CD8-positive, alpha-beta memory T cell (primary cell): ENCODE data around the gene TUBB2B. TPM values are rescaled to one million over a fixed set of nuclear protein-coding genes. Genes with fewer than 3 reads are reported as not detected.
"Not testable (repeated sequence)": the region's sequence is repeated elsewhere in the genome, so short reads cannot be mapped to it uniquely, and the experiment has no call there.

Source experiments
- CTCF ChIA-PET: fragments of 350-600 bp; sonication (Branson Sonifier 250); formaldehyde crosslinking; loops from one replicate; lab custom pipeline; 2021; ENCODE audit warnings: antibody characterized with exemption; lab: Charles Lee
- POLR2A ChIA-PET: fragments of 350-600 bp; sonication (Branson Sonifier 250); formaldehyde crosslinking; loops from one replicate; lab custom pipeline; 2021; ENCODE audit warnings: antibody characterized with exemption; lab: Charles Lee
- DNase-seq, 5 donors: peaks; one replicate each; pipeline versions ENCODE4 v3.0.0 to v3.0.0-alpha.2; 2020 to 2022; ENCODE audit warnings: mixed read lengths in 1 of 5
- H3K27ac ChIP-seq: one replicate; pipeline ENCODE4 v1.7.0; 2013; ENCODE audit warnings: low read depth, mild to moderate bottlenecking, low read length, moderate library complexity
- H3K27me3 ChIP-seq: 2 replicates; pipeline ENCODE4 v1.7.0; 2013; ENCODE audit warnings: low read length, mild to moderate bottlenecking; ENCODE audit not compliant: insufficient read depth, poor library complexity, severe bottlenecking
- H3K36me3 ChIP-seq: 2 replicates; pipeline ENCODE4 v1.7.0; 2013; ENCODE audit warnings: mild to moderate bottlenecking, low read length, moderate library complexity; ENCODE audit not compliant: insufficient read depth
- H3K4me1 ChIP-seq: 2 replicates; pipeline ENCODE4 v1.7.0; 2013; ENCODE audit warnings: mild to moderate bottlenecking, low read length, moderate library complexity; ENCODE audit not compliant: insufficient read depth
- H3K4me3 ChIP-seq: 2 replicates; pipeline ENCODE4 v1.7.0; 2013; ENCODE audit warnings: mild to moderate bottlenecking, low read length
- H3K9me3 ChIP-seq: 2 replicates; pipeline ENCODE4 v1.7.0; 2013; ENCODE audit warnings: mild to moderate bottlenecking, low read length
- H3K27ac Mint-ChIP-seq, 8 donors: one replicate each; pipeline ENCODE4 v1.8.0; 2020 to 2021; ENCODE audit warnings: mixed read lengths in 8 of 8, mild to moderate bottlenecking in 6 of 8, inconsistent platforms in 3 of 8, moderate library complexity in 3 of 8
- H3K27me3 Mint-ChIP-seq, 2 donors: one replicate each; pipeline ENCODE4 v1.8.0; 2020 to 2021; ENCODE audit warnings: mixed read lengths in 2 of 2, mild to moderate bottlenecking in 1 of 2, moderate library complexity in 1 of 2
- H3K36me3 Mint-ChIP-seq, 3 donors: one replicate each; pipeline ENCODE4 v1.8.0; 2020 to 2021; ENCODE audit warnings: mixed read lengths in 3 of 3, inconsistent platforms in 1 of 3, mild to moderate bottlenecking in 1 of 3
- H3K4me1 Mint-ChIP-seq, 3 donors: one replicate each; pipeline ENCODE4 v1.8.0; 2020 to 2021; ENCODE audit warnings: mixed read lengths in 3 of 3, inconsistent platforms in 1 of 3, mild to moderate bottlenecking in 1 of 3
- H3K4me3 Mint-ChIP-seq, 7 donors: one replicate each; pipeline ENCODE4 v1.8.0; 2020 to 2021; ENCODE audit warnings: mixed read lengths in 7 of 7, mild to moderate bottlenecking in 6 of 7, moderate library complexity in 4 of 7, inconsistent platforms in 2 of 7
- H3K9me3 Mint-ChIP-seq, 5 donors: one replicate each; pipeline ENCODE4 v1.8.0; 2020 to 2022; ENCODE audit warnings: mixed read lengths in 5 of 5, mild to moderate bottlenecking in 3 of 5, moderate library complexity in 2 of 5, inconsistent platforms in 1 of 5
- polyA plus RNA-seq: library from polyadenylated mRNA; unstranded; fragments of 300-500 nt; fragmentation: Illumina TruSeq; gene quantifications from one replicate; pipeline ENCODE4 v1.2.3, GENCODE V29; 2021
- total RNA-seq, 2 experiments: library from RNA; stranded (reverse); gene quantifications; one replicate each; pipeline ENCODE4 v1.2.3, GENCODE V29; 2021

TUBB2B gene
- total and polyA plus RNA-seq, 3 experiments from 2014 or later: 0.13 to 0.59 TPM; not detected in 1

DNA sequence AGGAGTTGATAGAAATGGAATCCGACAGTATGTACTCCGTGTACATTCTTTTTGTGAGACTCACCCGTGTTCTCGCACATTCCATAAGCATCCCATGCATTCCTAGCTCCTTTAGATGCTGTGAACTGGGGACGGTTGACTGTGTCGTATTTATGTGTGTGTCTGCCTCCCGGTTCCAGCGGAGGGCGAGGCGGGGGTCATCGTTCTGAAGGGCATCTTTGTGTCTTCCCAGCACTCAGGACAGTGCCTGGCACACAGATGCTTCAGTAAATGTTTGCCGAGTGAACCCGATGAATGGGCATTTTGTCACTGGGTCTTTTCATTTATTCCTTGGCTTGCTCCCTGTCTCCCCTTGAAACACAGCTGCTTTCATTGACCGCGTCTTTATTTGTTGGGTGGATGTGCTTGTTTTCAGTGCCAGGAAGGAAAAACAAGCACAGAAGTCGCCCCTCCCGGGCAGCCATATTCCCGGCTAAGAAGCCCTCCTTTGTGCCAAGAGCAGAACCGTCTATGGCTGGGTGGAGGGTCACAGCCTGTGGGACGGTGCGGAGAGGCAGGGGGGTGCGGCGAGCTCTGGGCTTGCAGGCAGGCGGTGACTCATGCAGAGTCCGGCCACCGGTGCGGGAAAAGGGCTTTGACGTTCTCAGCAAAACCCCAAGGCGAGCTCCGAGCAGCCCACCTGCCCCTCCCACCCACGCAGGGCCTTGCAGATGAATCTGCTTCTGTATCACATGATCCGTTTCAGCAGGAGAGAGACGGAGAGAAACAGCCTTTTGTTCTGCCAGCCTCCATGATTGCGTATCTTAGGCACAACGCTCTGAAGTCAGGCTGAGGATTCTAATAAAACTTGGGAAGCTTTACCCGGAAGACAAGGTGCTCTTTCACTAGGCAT, 20.0 kb upstream of the TUBB2B start:
- CTCF ChIA-PET: interaction anchor here (0.8 to 1.5 kb wide), 2 partner anchors 18 to 34 kb away, joined by 3 read pairs; no protein-coding TSS in a partner anchor
- Mint-ChIP-seq H3K27me3 (peaks cover 25 to 64% of the 10 kb centered on the region in 2 donors), H3K36me3 (peaks cover 0 to 5% (median 3%) of the 10 kb centered on the region in 3 donors), H3K4me1 (peaks cover 5 to 12% (median 11%) of the 10 kb centered on the region in 3 donors), H3K9me3 (peaks cover 0 to 2% (median 0%) of the 10 kb centered on the region in 5 donors), H3K4me3 (no peak overlapping the region), H3K27ac (no peak overlapping the region)
- H3K4me3 ChIP-seq: no peak overlapping the region
- peaks cover 7% of the 10 kb centered on the region for H3K4me1 ChIP-seq
- H3K27me3 ChIP-seq: peaks cover 4% of the 10 kb centered on the region
- no peak for DNase-seq
- POLR2A ChIA-PET: no interaction called here
- H3K36me3 ChIP-seq: no peaks in the 10 kb centered on the region
- no peaks in the 10 kb centered on the region for H3K9me3 ChIP-seq
- H3K27ac ChIP-seq: no peak overlapping the region

DNA sequence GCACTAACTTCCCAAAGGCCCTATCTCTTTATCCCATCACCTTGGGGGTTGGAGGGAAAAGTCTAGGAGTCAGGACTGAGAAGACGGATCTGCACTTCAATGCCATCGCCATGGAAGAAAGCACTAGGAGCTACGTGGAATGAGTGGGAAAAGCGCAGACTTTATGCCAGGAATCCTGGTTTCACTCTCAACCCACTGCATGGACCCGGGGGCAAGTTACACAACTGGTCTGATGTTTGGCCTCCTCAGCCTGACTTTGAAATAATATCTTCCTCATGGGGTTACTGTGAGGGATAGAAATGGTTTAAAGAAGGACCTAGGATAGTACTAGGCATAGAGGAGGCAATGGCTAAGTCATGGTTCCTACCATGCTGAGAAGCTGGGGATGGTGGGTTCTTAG, 17.8 kb upstream of the TUBB2B start:
- DNase-seq: no peak
- H3K4me3 Mint-ChIP-seq: no peak overlapping the region
- no peaks in the 10 kb centered on the region for H3K4me1 ChIP-seq
- no peaks in the 10 kb centered on the region for H3K9me3 Mint-ChIP-seq
- no peak overlapping the region for H3K27ac ChIP-seq
- H3K4me3 ChIP-seq: no peak overlapping the region
- H3K27ac Mint-ChIP-seq: no peak overlapping the region
- H3K36me3 Mint-ChIP-seq: peaks cover 0 to 5% (median 4%) of the 10 kb centered on the region in 3 donors
- CTCF ChIA-PET: interaction anchor here (1.4 kb wide), 1 partner anchor 207 kb away, joined by 3 read pairs; no protein-coding TSS in a partner anchor
- peaks cover 4% of the 10 kb centered on the region for H3K27me3 ChIP-seq
- H3K36me3 ChIP-seq: no peaks in the 10 kb centered on the region
- POLR2A ChIA-PET: no interaction called here
- peaks cover 30 to 59% of the 10 kb centered on the region in 2 donors for H3K27me3 Mint-ChIP-seq
- H3K4me1 Mint-ChIP-seq: no peaks in the 10 kb centered on the region
- no peaks in the 10 kb centered on the region for H3K9me3 ChIP-seq

DNA sequence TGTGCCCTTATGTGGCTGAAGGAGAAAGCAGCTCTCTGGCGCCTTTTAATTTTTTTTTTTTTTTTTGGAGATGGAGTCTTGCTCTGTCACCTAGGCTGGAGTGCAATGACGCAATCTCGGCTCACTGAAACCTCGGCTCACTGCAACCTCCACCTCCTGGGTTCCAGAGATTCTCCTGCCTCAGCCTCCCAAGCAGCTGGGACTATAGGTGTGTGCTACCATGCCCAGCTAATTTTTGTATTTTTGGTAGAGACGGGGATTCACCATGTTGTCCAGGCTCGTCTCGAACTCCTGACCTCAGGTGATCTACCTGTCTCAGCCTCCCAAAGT, 17.3 kb upstream of the TUBB2B start:
- DNase-seq, H3K9me3 Mint-ChIP-seq, H3K4me3 ChIP-seq, H3K4me1 ChIP-seq, H3K36me3 Mint-ChIP-seq, H3K27ac Mint-ChIP-seq, H3K27me3 ChIP-seq, H3K27ac ChIP-seq, H3K36me3 ChIP-seq, H3K4me3 Mint-ChIP-seq, POLR2A ChIA-PET, H3K9me3 ChIP-seq, H3K4me1 Mint-ChIP-seq: not testable (repeated sequence)
- H3K27me3 Mint-ChIP-seq: peaks cover 30 to 59% of the 10 kb centered on the region in 2 donors
- CTCF ChIA-PET: interaction anchor here (1.1 kb wide), 1 partner anchor 35 kb away, joined by 3 read pairs; no protein-coding TSS in a partner anchor

DNA sequence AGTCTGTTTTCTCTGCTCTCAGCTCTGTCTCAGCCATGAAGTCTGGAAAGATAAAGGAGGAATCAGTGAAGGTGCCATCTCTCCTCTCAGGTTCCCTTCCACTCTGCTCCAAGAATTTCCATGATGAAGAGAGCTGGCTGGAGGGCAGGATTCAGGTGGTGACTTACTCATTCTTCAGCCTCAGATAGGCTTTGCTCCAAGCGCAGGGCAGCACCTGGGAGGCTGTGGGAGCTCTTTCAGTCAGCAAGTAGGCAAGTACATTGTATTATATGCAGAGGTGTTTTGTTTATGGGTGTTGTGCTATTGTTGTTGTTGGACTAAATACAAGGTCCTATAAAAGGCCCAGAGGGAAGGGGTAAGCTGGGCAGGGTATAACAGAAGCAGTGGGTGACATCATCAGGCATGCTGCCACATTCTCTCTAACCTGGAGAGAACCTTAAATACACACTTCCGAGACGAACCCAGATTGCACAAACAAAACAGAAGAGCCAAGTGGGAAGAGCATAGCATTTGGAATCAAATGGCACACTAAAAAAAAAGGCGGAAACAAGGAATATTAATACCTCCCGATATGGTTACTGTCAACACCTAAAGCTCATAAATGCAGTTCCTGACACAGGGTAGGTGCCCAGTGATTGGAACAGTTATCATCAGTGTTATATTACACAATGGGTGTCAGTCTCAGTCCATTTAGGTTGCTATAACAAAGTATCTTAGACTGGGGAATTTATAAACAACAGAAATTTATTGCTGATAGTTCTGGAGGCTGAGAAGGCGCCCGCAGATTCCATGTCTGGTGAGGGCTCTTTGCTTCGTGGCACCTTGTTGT, 16.8 kb upstream of the TUBB2B start:
- H3K4me1 ChIP-seq: no peaks in the 10 kb centered on the region
- ChIA-PET POLR2A (no interaction called here), CTCF (interaction anchor here (0.6 to 1.2 kb wide), 4 partner anchors 8 to 118 kb away, joined by 3 to 4 read pairs (median 3); partner anchors contain the start of gene PSMG4)
- H3K4me3 ChIP-seq: no peak overlapping the region
- Mint-ChIP-seq H3K36me3 (peaks cover 0 to 4% (median under 1%) of the 10 kb centered on the region in 3 donors), H3K4me1 (no peaks in the 10 kb centered on the region), H3K27ac (no peak overlapping the region), H3K9me3 (no peaks in the 10 kb centered on the region), H3K4me3 (no peak overlapping the region), H3K27me3 (peaks cover 27 to 57% of the 10 kb centered on the region in 2 donors)
- peaks cover 4% of the 10 kb centered on the region for H3K27me3 ChIP-seq
- no peak overlapping the region for H3K27ac ChIP-seq
- H3K9me3 ChIP-seq: no peaks in the 10 kb centered on the region
- H3K36me3 ChIP-seq: no peaks in the 10 kb centered on the region
- no peak for DNase-seq

DNA sequence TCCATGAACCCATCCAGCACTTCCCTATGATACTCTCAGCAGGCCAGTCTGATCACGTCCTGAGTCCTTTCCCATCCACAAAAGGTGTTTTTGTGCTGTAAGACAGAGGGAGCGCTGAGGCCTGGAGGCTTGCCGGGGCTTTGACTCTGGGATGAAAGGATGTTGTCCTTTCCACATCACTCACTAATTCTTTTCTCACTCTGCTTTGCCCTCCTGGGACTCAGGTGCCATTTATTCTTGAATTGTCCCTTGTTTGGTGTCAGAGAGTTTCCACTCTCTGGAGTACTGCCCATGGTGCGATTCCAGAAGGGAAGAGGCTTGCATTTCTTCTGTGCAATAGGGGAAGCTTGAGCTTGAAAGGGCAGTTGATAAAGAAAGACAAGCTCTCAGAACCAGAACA, 15.3 kb upstream of the TUBB2B start:
- H3K27me3 Mint-ChIP-seq: peaks cover 26 to 57% of the 10 kb centered on the region in 2 donors

DNA sequence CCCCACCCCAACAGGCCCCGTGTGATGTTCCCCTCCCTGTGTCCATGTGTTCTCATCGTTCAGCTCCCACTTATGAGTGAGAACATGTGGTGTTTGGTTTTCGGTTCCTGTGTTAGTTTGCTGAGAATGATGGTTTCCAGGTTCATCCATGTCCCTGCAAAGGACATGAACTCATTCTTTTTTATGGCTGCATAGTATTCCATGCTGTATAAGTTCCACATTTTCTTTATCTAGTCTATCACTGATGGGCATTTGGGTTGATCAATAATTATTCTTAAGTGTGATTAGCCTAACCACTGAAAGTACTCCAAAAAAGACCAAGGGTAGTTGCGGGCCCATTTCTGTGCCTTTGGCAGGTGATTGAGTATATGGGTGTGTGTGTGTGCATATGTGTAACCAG, 14.3 kb upstream of the TUBB2B start:
- H3K27ac ChIP-seq, H3K4me3 ChIP-seq, H3K36me3 ChIP-seq, H3K9me3 Mint-ChIP-seq, H3K4me1 ChIP-seq, DNase-seq, H3K4me3 Mint-ChIP-seq, POLR2A ChIA-PET, H3K9me3 ChIP-seq, H3K27me3 ChIP-seq, H3K36me3 Mint-ChIP-seq, H3K4me1 Mint-ChIP-seq, CTCF ChIA-PET, H3K27ac Mint-ChIP-seq: not testable (repeated sequence)
- H3K27me3 Mint-ChIP-seq: peaks cover 23 to 62% of the 10 kb centered on the region in 2 donors

More for the DNA sequence above, 15.3 kb upstream of the TUBB2B start:
- DNase-seq: no peak
- Histone ChIP-seq H3K36me3 (no peaks in the 10 kb centered on the region), H3K4me3 (no peak overlapping the region), H3K4me1 (no peaks in the 10 kb centered on the region), H3K9me3 (no peaks in the 10 kb centered on the region), H3K27me3 (no peaks in the 10 kb centered on the region), H3K27ac (no peak overlapping the region)
- CTCF ChIA-PET: interaction anchor here (1.2 kb wide), 1 partner anchor 9 kb away, joined by 4 read pairs; no protein-coding TSS in a partner anchor
- peaks cover 0 to 4% (median 0%) of the 10 kb centered on the region in 3 donors for H3K36me3 Mint-ChIP-seq
- POLR2A ChIA-PET: no interaction called here
- no peaks in the 10 kb centered on the region for H3K9me3 Mint-ChIP-seq
- H3K27ac Mint-ChIP-seq: no peak overlapping the region
- no peak overlapping the region for H3K4me3 Mint-ChIP-seq
- no peaks in the 10 kb centered on the region for H3K4me1 Mint-ChIP-seq

DNA sequence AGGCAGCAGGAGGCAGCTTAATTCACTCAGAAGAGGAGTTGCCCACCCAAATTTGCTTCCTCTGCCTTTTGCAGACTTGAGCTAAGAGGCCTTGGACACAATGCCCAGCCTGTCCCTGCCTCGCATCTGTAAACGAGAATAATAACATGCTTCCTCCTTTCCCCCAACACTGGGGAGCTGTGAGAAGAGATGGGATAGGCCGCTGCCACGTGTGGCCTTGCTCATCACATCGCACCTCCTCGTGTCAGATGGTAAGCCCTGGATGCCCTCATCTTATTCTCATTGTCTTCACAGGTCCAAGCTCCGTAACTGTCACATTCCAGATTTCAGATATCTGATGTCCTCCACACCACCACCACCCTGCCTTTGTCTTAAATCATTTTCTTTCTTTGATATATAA, 13.1 kb upstream of the TUBB2B start:
- Histone ChIP-seq H3K4me1 (no peaks in the 10 kb centered on the region), H3K9me3 (no peaks in the 10 kb centered on the region), H3K27ac (no peak overlapping the region), H3K27me3 (peaks cover under 1% of the 10 kb centered on the region), H3K4me3 (no peak overlapping the region), H3K36me3 (no peaks in the 10 kb centered on the region)
- CTCF ChIA-PET: interaction anchor here (1.3 kb wide), 1 partner anchor 11 kb away, joined by 4 read pairs; no protein-coding TSS in a partner anchor
- DNase-seq: no peak
- no peaks in the 10 kb centered on the region for H3K4me1 Mint-ChIP-seq
- POLR2A ChIA-PET: no interaction called here
- no peak overlapping the region for H3K4me3 Mint-ChIP-seq
- no peaks in the 10 kb centered on the region for H3K9me3 Mint-ChIP-seq
- no peak overlapping the region for H3K27ac Mint-ChIP-seq
- H3K36me3 Mint-ChIP-seq: peaks cover 0 to 3% (median 0%) of the 10 kb centered on the region in 3 donors
- H3K27me3 Mint-ChIP-seq: peaks cover 32 to 63% of the 10 kb centered on the region in 2 donors
